Measurements from ENCODE around the gene TMEM38A.
"Not testable (repeated sequence)": the region's sequence is repeated elsewhere in the genome, so short reads cannot be mapped to it uniquely, and the experiment has no call there.

The TMEM38A gene

DNA sequence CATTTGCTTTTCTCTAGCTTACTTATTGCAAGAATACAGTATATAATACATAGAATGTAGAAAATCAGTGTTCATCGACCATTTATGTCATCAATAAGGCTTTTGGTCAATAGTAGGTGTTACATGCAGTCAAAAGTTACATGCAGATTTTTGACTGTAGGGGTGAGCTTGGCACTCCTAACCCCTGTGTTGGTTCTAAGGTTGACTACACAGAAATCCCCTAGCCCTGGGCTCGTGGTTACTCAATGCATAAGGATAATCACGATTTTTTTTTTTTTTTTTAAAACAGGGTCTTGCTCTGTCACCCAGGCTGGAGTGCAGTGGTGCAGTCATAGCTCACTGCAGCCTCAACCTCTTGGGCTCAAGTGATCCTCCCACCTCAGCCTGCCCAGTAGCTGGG lies 54.7 kb downstream of the TMEM38A start:
- ChIA-PET POLR2A (no interaction called here), CTCF (interaction anchor here (0.8 to 1.8 kb wide), 7 partner anchors 8 to 338 kb away, joined by 3 to 15 read pairs (median 5); no protein-coding TSS in a partner anchor)
- DNase-seq (ENCODE audit: low read depth, low spot score): no peak
- no peak overlapping the region for H3K4me3 ChIP-seq (ENCODE audit: low read depth, low read length)
- TF ChIP-seq, protein P1, sequence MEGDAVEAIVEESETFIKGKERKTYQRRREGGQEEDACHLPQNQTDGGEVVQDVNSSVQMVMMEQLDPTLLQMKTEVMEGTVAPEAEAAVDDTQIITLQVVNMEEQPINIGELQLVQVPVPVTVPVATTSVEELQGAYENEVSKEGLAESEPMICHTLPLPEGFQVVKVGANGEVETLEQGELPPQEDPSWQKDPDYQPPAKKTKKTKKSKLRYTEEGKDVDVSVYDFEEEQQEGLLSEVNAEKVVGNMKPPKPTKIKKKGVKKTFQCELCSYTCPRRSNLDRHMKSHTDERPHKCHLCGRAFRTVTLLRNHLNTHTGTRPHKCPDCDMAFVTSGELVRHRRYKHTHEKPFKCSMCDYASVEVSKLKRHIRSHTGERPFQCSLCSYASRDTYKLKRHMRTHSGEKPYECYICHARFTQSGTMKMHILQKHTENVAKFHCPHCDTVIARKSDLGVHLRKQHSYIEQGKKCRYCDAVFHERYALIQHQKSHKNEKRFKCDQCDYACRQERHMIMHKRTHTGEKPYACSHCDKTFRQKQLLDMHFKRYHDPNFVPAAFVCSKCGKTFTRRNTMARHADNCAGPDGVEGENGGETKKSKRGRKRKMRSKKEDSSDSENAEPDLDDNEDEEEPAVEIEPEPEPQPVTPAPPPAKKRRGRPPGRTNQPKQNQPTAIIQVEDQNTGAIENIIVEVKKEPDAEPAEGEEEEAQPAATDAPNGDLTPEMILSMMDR (IDR thresholded peaks at IDR 0.05; ENCODE audit: insufficient read depth, low read length, missing control alignments): no peak

DNA sequence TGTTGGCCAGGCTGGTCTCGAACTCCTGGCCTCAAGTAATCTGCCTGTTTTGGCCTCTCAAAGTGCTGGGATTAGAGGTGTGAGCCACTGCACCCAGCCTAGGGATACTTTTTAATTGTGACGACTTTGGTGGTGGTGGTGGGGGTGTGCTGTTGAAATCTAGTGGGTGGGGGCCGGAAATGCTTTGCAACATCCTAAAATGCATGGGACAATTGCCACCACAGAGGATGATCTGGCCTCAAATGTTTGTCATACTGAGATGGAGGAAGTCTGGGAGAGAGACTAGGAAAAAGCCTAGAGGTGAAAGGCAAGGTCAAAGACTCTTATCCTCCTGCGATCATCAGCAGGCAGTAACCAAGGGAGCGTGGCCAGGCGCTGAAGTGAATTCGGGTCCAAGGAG lies 60.1 kb downstream of the TMEM38A start:
- no peak for DNase-seq (ENCODE audit: low read depth, low spot score)
- TF ChIP-seq, protein P1 (IDR thresholded peaks at IDR 0.05; ENCODE audit: insufficient read depth, low read length, missing control alignments): no peak
- CTCF ChIA-PET: no interaction called here
- H3K4me3 ChIP-seq (ENCODE audit: low read depth, low read length): no peak overlapping the region
- POLR2A ChIA-PET: no interaction called here

DNA sequence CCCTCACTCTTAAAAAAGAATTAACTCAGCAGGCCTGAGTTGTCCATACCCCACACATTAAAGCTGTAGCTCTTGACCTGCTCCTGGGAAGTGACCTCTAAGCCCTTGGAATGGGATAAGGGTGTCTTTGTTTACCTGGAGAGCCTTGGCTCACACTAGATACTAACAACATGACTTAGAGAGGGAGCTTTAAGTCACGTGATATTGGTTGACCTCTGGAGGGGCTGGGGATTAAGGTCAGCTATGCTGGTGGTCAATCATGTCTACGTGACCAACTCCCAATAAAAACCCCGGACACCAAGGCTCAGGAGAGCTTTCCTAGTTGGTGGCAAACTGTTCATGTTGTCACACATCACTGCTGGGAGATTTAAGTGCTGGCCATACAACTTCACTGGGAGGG lies 61.7 kb downstream of the TMEM38A start:
- no peak for DNase-seq (ENCODE audit: low read depth, low spot score)
- ChIA-PET CTCF (interaction anchor here (0.6 kb wide), 1 partner anchor 11 kb away, joined by 3 read pairs; no protein-coding TSS in a partner anchor), POLR2A (interaction anchor here (0.6 kb wide), 1 partner anchor 46 kb away, joined by 4 read pairs; no protein-coding TSS in a partner anchor)
- TF ChIP-seq, protein P1 (IDR thresholded peaks at IDR 0.05; ENCODE audit: insufficient read depth, low read length, missing control alignments): no peak
- H3K4me3 ChIP-seq (ENCODE audit: low read depth, low read length): no peak overlapping the region

DNA sequence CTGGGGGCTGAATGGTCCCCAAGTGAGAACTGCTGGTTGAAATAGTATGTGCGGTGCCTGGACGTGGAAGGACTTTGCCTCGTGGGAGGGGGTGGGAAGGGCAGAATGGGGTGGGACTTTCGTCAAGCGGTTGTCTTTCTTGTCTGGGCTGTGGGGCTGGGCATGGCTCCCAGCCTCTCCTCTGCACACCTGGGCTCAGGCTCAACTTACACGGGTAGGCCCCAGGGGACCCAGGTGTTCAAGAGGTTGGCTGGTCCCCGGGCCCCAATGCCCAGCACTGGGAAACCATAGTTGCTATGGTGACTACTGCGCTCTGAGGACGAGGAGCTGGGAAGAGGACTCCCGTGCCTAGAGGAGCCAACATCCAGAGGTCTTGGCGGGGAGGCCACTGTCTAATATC lies 66.0 kb downstream of the TMEM38A start:
- no peak overlapping the region for H3K4me3 ChIP-seq (ENCODE audit: low read depth, low read length)
- DNase-seq (ENCODE audit: low read depth, low spot score): no peak
- POLR2A ChIA-PET: no interaction called here
- CTCF ChIA-PET: no interaction called here
- TF ChIP-seq, protein P1 (IDR thresholded peaks at IDR 0.05; ENCODE audit: insufficient read depth, low read length, missing control alignments): no peak

DNA sequence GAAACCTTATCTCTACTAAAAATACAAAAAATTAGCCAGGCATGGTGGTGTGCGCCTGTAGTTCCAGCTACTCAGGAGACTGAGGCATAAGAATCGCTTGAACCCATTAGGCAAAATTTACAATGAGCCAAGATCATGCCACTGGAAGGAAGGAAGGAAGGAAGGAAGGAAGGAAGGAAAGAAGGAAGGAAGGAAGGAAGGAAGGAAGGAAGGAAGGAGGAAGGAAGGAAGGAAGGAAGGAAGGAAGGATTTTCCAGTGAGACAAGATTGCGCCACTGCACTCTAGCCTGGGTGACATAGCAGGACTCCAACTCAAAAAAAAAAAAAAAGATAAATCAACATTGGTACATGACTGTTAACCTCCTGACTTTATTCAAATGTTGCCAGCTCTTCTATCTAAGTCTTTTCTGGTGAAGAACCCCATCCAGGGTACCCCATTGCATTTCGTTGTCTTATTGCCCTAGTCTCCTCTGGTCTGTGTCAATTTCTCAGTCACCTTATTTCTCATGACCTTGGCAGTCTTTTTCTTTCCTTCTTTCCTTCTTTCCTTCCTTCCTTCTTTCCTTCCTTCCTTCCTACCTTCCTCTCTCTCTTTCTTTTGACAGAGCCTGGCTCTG lies 74.8 kb downstream of the TMEM38A start:
- POLR2A ChIA-PET; H3K4me3 ChIP-seq (ENCODE audit: low read depth, low read length); DNase-seq (ENCODE audit: low read depth, low spot score): not testable (repeated sequence)
- CTCF ChIA-PET: interaction anchor here (0.6 kb wide), 1 partner anchor 11 kb away, joined by 3 read pairs; no protein-coding TSS in a partner anchor

DNA sequence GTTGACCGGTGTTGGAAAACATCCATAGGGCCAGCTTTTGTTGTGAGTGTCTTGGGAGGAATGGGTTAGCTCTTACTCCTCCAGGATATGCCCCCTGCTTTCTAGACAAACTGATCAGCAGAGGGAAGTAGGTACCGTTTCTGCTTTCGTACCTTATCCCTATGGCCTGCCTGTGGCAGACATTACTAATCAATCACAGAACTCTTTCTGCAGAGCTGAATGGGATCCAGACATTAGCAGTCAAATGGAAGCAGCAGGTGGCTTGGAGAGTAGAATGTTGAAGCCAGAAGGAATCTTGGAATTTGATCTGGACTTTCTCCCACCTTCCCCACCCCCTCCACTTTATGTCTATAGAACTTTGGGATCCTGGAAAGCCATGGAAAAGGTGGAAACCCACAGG lies 75.8 kb downstream of the TMEM38A start:
- POLR2A ChIA-PET: no interaction called here
- no peak for DNase-seq (ENCODE audit: low read depth, low spot score)
- H3K4me3 ChIP-seq (ENCODE audit: low read depth, low read length): no peak overlapping the region
- TF ChIP-seq, protein P1 (IDR thresholded peaks at IDR 0.05; ENCODE audit: insufficient read depth, low read length, missing control alignments): no peak
- CTCF ChIA-PET: no interaction called here

DNA sequence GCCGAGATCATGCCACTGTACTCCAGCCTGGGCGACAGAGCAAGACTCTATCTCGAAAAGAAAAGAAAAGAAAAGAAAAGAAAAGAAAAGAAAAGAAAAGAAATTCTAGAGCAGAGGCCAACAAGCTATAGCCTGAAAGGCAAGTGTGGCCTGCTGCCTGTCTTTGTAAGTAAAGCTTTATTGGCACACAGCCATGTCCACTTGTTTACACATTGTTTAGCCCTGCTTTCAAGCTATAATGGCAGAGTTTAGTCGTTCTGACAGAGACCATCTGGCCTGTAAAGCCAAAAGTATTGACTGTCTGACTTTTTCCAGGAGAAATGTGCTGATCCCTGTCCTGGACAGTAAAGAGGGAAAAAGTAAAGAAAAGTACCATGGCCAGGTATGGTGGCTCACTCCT lies 77.0 kb downstream of the TMEM38A start:
- no peak for DNase-seq (ENCODE audit: low read depth, low spot score)
- ChIA-PET CTCF (no interaction called here), POLR2A (no interaction called here)
- TF ChIP-seq, protein P1 (IDR thresholded peaks at IDR 0.05; ENCODE audit: insufficient read depth, low read length, missing control alignments): no peak
- no peak overlapping the region for H3K4me3 ChIP-seq (ENCODE audit: low read depth, low read length)

All from AG04449 (cell line).